PC-9 (cell line): ENCODE results near the gene ALCAM. TPM values are rescaled to one million over a fixed set of nuclear protein-coding genes. Genes with fewer than 3 reads are reported as not detected.

Source experiments
- BruUV-seq: library from RNA; stranded (reverse); fragments of 400-500 nt; replicated peaks from 2 replicates; lab custom pipeline; 2021; lab: Mats Ljungman, UMichigan
- CTCF ChIA-PET: fragments of 300-600 bp; sonication (Branson Sonifier 250); formaldehyde crosslinking; loops from one replicate; lab custom pipeline; 2022; ENCODE audit warnings: antibody characterized with exemption; lab: Charles Lee
- POLR2A ChIA-PET: fragments of 300-600 bp; sonication (Branson Sonifier 250); formaldehyde crosslinking; loops from one replicate; lab custom pipeline; 2022; ENCODE audit warnings: antibody characterized with exemption; ENCODE audit not compliant: unreplicated experiment; lab: Charles Lee
- DNase-seq, 2 experiments: peaks; one replicate each; pipeline versions ENCODE4 v3.0.0 to v3.0.0-alpha.2; 2015 to 2022; ENCODE audit warnings: mixed read lengths in 1 of 2
- H2AFZ ChIP-seq: fragments of 200-600 bp; sonication (generic); 2 replicates; pipeline ENCODE4 v1.8.1; 2017; ENCODE audit warnings: antibody characterized with exemption
- H3F3A ChIP-seq: fragments of 200-600 bp; sonication (generic); 2 replicates; pipeline ENCODE4 v1.8.1; 2017; ENCODE audit warnings: antibody characterized with exemption, mild to moderate bottlenecking, low read depth; ENCODE audit not compliant: insufficient read depth
- H3K27ac ChIP-seq: fragments of 200-600 bp; sonication (generic); 2 replicates; pipeline ENCODE4 v1.6.1; 2016; ENCODE audit warnings: mixed run types
- H3K27me3 ChIP-seq: fragments of 200-600 bp; sonication (generic); 2 replicates; pipeline ENCODE4 v1.6.1; 2016; ENCODE audit warnings: low read depth, mixed run types; ENCODE audit not compliant: insufficient read depth
- H3K36me3 ChIP-seq: fragments of 200-600 bp; sonication (generic); 2 replicates; pipeline ENCODE4 v1.6.1; 2016; ENCODE audit warnings: low read depth, mixed run types
- H3K4me1 ChIP-seq: fragments of 200-600 bp; sonication (generic); replicated peaks from 2 replicates; pipeline ENCODE4 v1.6.1; 2016; ENCODE audit warnings: mixed run types; ENCODE audit not compliant: insufficient read depth
- H3K4me2 ChIP-seq: fragments of 200-600 bp; sonication (generic); 2 replicates; pipeline ENCODE4 v1.6.1; 2017; ENCODE audit warnings: mixed run types
- H3K4me3 ChIP-seq: fragments of 200-600 bp; sonication (generic); 2 replicates; pipeline ENCODE4 v1.6.1; 2016; ENCODE audit warnings: mixed run types
- H3K79me2 ChIP-seq: fragments of 200-600 bp; sonication (generic); 2 replicates; pipeline ENCODE4 v1.6.1; 2017; ENCODE audit warnings: low read depth, mixed run types
- H3K9me2 ChIP-seq: fragments of 200-600 bp; sonication (generic); 2 replicates; pipeline ENCODE4 v1.8.1; 2017; ENCODE audit warnings: mild to moderate bottlenecking; ENCODE audit not compliant: insufficient read depth
- H3K9me3 ChIP-seq: fragments of 200-600 bp; sonication (generic); 2 replicates; pipeline ENCODE4 v1.8.1; 2016; ENCODE audit warnings: low read depth; ENCODE audit not compliant: insufficient read depth
- H4K20me1 ChIP-seq: fragments of 200-600 bp; sonication (generic); 2 replicates; pipeline ENCODE4 v1.8.1; 2017; ENCODE audit not compliant: insufficient read depth
- EZH2 ChIP-seq: fragments of 200-600 bp; sonication (generic); IDR thresholded peaks from 2 replicates; pipeline ENCODE4 v1.8.0; 2017; ENCODE audit warnings: antibody characterized with exemption, low read depth
- intact Hi-C: fragments of 100-400 bp; cut with micrococcal nuclease; formaldehyde crosslinking; loops from one replicate; pipeline ENCODE4 v1.10.0; 2022; ENCODE audit not compliant: unreplicated experiment
- total RNA-seq: library from RNA; stranded (reverse); gene quantifications from 2 replicates; pipeline ENCODE4 v1.2.3, GENCODE V29; 2021
- TF ChIP-seq, protein P1 (sequence below): fragments of 200-600 bp; sonication (generic); conservative IDR thresholded peaks from 2 replicates; pipeline ENCODE4 v1.6.1; 2017; ENCODE audit warnings: mixed run types, antibody characterized with exemption, mild to moderate bottlenecking, moderate library complexity

Gene ALCAM
- total RNA-seq, 1 experiment from 2014 or later = 132 TPM

DNA sequence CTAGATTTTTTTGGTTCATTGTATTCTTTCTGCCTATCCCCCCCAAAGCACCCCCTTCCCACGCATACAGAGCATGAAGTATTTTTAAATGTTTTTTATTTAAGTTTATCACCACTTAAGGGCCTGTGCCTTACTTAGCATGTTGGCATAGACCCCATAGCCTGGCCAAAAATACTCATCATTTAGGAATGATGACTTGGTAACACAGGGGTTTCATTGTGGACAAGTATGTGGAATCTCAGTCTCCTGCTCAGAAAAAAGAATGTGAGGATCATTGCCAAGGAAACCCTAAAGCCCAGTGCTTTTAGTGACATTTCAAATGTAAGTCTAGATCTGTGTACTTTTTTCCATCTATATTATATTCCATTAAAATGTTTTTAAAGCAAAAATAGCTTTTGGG lies 146.3 kb downstream of the ALCAM start:
- no peak overlapping the region for H3K4me2 ChIP-seq
- H4K20me1 ChIP-seq = no peaks in the 10 kb centered on the region
- no TSS peak for BruUV-seq
- intact Hi-C loops = loop anchor here (10.0 kb wide), 5 partner anchors 458 to 1552 kb away; no protein-coding TSS in a partner anchor
- ChIA-PET POLR2A (no interaction called here), CTCF (interaction anchor here (0.6 kb wide), 1 partner anchor 1798 kb away, joined by 3 read pairs; no protein-coding TSS in a partner anchor)
- no peaks in the 10 kb centered on the region for H3K4me1 ChIP-seq
- H3K9me3 ChIP-seq = no peaks in the 10 kb centered on the region
- TF ChIP-seq EZH2 = no peak
- TF ChIP-seq, protein P1, sequence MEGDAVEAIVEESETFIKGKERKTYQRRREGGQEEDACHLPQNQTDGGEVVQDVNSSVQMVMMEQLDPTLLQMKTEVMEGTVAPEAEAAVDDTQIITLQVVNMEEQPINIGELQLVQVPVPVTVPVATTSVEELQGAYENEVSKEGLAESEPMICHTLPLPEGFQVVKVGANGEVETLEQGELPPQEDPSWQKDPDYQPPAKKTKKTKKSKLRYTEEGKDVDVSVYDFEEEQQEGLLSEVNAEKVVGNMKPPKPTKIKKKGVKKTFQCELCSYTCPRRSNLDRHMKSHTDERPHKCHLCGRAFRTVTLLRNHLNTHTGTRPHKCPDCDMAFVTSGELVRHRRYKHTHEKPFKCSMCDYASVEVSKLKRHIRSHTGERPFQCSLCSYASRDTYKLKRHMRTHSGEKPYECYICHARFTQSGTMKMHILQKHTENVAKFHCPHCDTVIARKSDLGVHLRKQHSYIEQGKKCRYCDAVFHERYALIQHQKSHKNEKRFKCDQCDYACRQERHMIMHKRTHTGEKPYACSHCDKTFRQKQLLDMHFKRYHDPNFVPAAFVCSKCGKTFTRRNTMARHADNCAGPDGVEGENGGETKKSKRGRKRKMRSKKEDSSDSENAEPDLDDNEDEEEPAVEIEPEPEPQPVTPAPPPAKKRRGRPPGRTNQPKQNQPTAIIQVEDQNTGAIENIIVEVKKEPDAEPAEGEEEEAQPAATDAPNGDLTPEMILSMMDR = no peak
- no peak overlapping the region for H3K4me3 ChIP-seq
- peaks cover 6% of the 10 kb centered on the region for H3K9me2 ChIP-seq
- no peak overlapping the region for H2AFZ ChIP-seq
- no peaks in the 10 kb centered on the region for H3F3A ChIP-seq
- no peaks in the 10 kb centered on the region for H3K27me3 ChIP-seq
- H3K79me2 ChIP-seq = no peaks in the 10 kb centered on the region
- H3K27ac ChIP-seq = no peak overlapping the region
- DNase-seq = no peak
- H3K36me3 ChIP-seq = no peaks in the 10 kb centered on the region

DNA sequence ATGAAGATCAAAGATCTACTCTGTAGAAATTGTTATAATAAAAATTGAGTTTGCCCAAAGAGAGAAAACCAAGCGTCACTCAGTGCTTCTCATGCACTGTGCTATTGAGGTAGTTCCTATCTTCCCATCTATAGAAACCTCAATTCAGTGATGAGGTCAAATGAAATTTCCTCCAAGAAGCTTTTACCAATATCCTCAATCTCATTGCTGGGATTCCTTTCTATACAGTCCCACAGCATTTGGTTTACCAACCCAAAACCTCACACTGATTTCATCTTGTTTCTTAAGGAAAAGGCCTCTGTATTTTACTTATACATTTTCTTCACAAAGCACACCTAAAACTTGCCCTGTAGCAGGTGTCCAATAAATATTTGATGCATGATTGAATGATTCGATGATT lies 147.2 kb downstream of the ALCAM start:
- Histone ChIP-seq H3K4me3 (no peak overlapping the region), H3K4me1 (no peaks in the 10 kb centered on the region; the same call in 1 of the 2 replicates), H3K9me2 (peaks cover 6% of the 10 kb centered on the region), H3K36me3 (no peaks in the 10 kb centered on the region), H3K79me2 (no peaks in the 10 kb centered on the region), H3K27ac (no peak overlapping the region), H2AFZ (no peak overlapping the region), H3K27me3 (no peaks in the 10 kb centered on the region), H4K20me1 (no peaks in the 10 kb centered on the region), H3K4me2 (no peak overlapping the region), H3F3A (no peaks in the 10 kb centered on the region), H3K9me3 (no peaks in the 10 kb centered on the region)
- TF ChIP-seq, protein P1 = no peak
- TF ChIP-seq EZH2 = no peak
- DNase-seq = no peak
- ChIA-PET POLR2A (no interaction called here), CTCF (no interaction called here)
- intact Hi-C loops = loop anchor here (10.0 kb wide), 5 partner anchors 459 to 1551 kb away; no protein-coding TSS in a partner anchor
- no TSS peak for BruUV-seq

DNA sequence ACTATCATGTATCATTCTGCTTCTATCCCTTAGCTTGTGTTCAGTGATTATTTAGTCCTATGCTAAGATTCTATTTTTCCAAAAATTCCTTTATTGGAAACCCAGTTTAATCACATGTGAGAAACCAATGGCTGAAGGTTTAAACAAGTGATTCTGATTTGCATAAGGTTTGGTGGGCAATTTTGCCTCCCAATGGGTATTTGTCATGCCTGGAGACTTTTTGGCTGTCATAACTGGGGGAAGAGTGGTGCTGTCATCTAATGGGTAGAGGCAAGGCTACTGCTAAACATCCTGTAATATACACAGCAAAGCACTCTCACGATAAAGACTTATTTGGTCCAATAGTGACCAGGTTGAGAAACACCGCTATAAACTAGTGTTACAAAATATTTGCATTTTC lies 148.7 kb downstream of the ALCAM start:
- POLR2A ChIA-PET = no interaction called here
- H3K79me2 ChIP-seq = no peaks in the 10 kb centered on the region

More for the DNA sequence above, 148.7 kb downstream of the ALCAM start:
- TF ChIP-seq, protein P1 = no peak
- TF ChIP-seq EZH2 = no peak
- H3K27me3 ChIP-seq = no peaks in the 10 kb centered on the region
- no peak overlapping the region for H3K4me2 ChIP-seq
- BruUV-seq = no TSS peak
- no peaks in the 10 kb centered on the region for H3F3A ChIP-seq
- no peak overlapping the region for H3K27ac ChIP-seq
- no peaks in the 10 kb centered on the region for H4K20me1 ChIP-seq
- intact Hi-C loops = loop anchor here (5.0 to 10.0 kb wide), 6 partner anchors 461 to 1549 kb away; no protein-coding TSS in a partner anchor
- no peaks in the 10 kb centered on the region for H3K36me3 ChIP-seq
- no peaks in the 10 kb centered on the region; the same call in 1 of the 2 replicates for H3K4me1 ChIP-seq
- H3K9me3 ChIP-seq = no peaks in the 10 kb centered on the region
- CTCF ChIA-PET = no interaction called here
- peaks cover 3% of the 10 kb centered on the region; the same call in 1 of the 2 replicates for H3K9me2 ChIP-seq
- no peak overlapping the region for H3K4me3 ChIP-seq
- H2AFZ ChIP-seq = no peak overlapping the region
- no peak for DNase-seq
